Measurements from ENCODE around the gene POLR3F. TPM values are rescaled to one million over a fixed set of nuclear protein-coding genes. Genes with fewer than 3 reads are reported as not detected.
"Not testable (repeated sequence)": the region's sequence is repeated elsewhere in the genome, so short reads cannot be mapped to it uniquely, and the experiment has no call there.

The POLR3F gene
- total RNA-seq, 4 donors from 2014 or later, result 1.8 to 19.0 (median 6.9) TPM

GRCh38 chr20:18488301-18488700 lies 21.1 kb downstream of the POLR3F start:
- Histone ChIP-seq H3K36me3 (no peaks in the 10 kb centered on the region), H3K9me3 (no peaks in the 10 kb centered on the region), H3K4me3 (no peak overlapping the region), H3K27me3 (no peaks in the 10 kb centered on the region), H3K27ac (no peak overlapping the region), H3K4me1 (no peaks in the 10 kb centered on the region)
- intact Hi-C loops (cut with DNase I; ENCODE audit: low total_unique reads), result no loop called here
- no peak for TF ChIP-seq CTCF (IDR thresholded peaks at IDR 0.05)
- TF ChIP-seq POLR2A (IDR thresholded peaks at IDR 0.05), result no peak
- no peak for DNase-seq

GRCh38 chr20:18496042-18496441 lies 28.9 kb downstream of the POLR3F start:
- DNase-seq, result no peak
- Histone ChIP-seq H3K4me1 (peaks cover 0 to 6% of the 10 kb centered on the region in 2 donors), H3K9me3 (no peaks in the 10 kb centered on the region), H3K4me3 (peak overlapping the region in 1 of 2 donors; percentile 58), H3K27me3 (no peaks in the 10 kb centered on the region), H3K36me3 (no peaks in the 10 kb centered on the region), H3K27ac (peak overlapping the region in 1 of 2 donors; percentile 69)
- intact Hi-C loops (cut with DNase I; ENCODE audit: low total_unique reads), result no loop called here
- TF ChIP-seq POLR2A (IDR thresholded peaks at IDR 0.05) (no peak), CTCF (IDR thresholded peaks at IDR 0.05) (no peak)

GRCh38 chr20:18496740-18497592 lies 29.8 kb downstream of the POLR3F start, which contains the start of gene RBBP9:
TSS of gene RBBP9 (minus strand) at chr20:18497225. CDS start at chr20:18497167, 58 bp downstream.
- peak within 1 kb of the TSS; percentile 68 to 69 for H3K27ac ChIP-seq
- peak within 1 kb of the TSS; percentile 58 to 81 for H3K4me3 ChIP-seq
- peak; percentile 79 to 81 for DNase-seq
- H3K27me3 ChIP-seq, result no peaks in the 10 kb centered on the region
- H3K4me1 ChIP-seq, result peaks cover 0 to 6% of the 10 kb centered on the region in 2 donors
- no peaks in the 10 kb centered on the region for H3K9me3 ChIP-seq
- no peaks in the 10 kb centered on the region for H3K36me3 ChIP-seq
- intact Hi-C loops (cut with DNase I; ENCODE audit: low total_unique reads), result no loop called here
- no peak for TF ChIP-seq CTCF (IDR thresholded peaks at IDR 0.05)
- peak in 1 of 2 donors; percentile 36 for TF ChIP-seq POLR2A (IDR thresholded peaks at IDR 0.05)

GRCh38 chr20:18497603-18498002 lies 30.4 kb downstream of the POLR3F start:
- Histone ChIP-seq H3K27ac (peak overlapping the region in 1 of 2 donors; percentile 68), H3K27me3 (no peaks in the 10 kb centered on the region), H3K9me3 (no peaks in the 10 kb centered on the region), H3K4me3 (no peak overlapping the region), H3K36me3 (no peaks in the 10 kb centered on the region), H3K4me1 (peaks cover 0 to 6% of the 10 kb centered on the region in 2 donors)
- no peak for DNase-seq
- intact Hi-C loops (cut with DNase I; ENCODE audit: low total_unique reads), result no loop called here
- TF ChIP-seq POLR2A (IDR thresholded peaks at IDR 0.05), result no peak
- TF ChIP-seq CTCF (IDR thresholded peaks at IDR 0.05), result no peak

- H3K36me3 ChIP-seq; H3K4me1 ChIP-seq; H3K27me3 ChIP-seq; H3K27ac ChIP-seq; intact Hi-C loops (cut with DNase I; ENCODE audit: low total_unique reads); H3K9me3 ChIP-seq; H3K4me3 ChIP-seq; DNase-seq: not testable (repeated sequence)
Observed at GRCh38 chr20:18501672-18502071, 34.5 kb downstream of the POLR3F start.

All from uterus (tissue), 4 donors.